Activated naive CD4-positive, alpha-beta T cell treated with anti-CD3 and anti-CD28 coated beads, Interleukin-2, amount 50 U/mL, for 24 hours (primary cell): Measurements from ENCODE around the gene SRSF3.

ENCODE experiments used
- H3K27ac Mint-ChIP-seq: one replicate; pipeline ENCODE4 v1.8.0; 2021; ENCODE audit warnings: mild to moderate bottlenecking, mixed read lengths
- H3K27me3 Mint-ChIP-seq: one replicate; pipeline ENCODE4 v1.8.0; 2021; ENCODE audit warnings: mixed read lengths
- H3K36me3 Mint-ChIP-seq: one replicate; pipeline ENCODE4 v1.8.0; 2021; ENCODE audit warnings: mixed read lengths
- H3K4me1 Mint-ChIP-seq: one replicate; pipeline ENCODE4 v1.8.0; 2021; ENCODE audit warnings: mixed read lengths
- H3K4me3 Mint-ChIP-seq: one replicate; pipeline ENCODE4 v1.8.0; 2021; ENCODE audit warnings: mild to moderate bottlenecking, mixed read lengths
- H3K9me3 Mint-ChIP-seq: one replicate; pipeline ENCODE4 v1.8.0; 2021; ENCODE audit warnings: mixed read lengths

The SRSF3 gene

GRCh38 chr6:36622901-36623546 is 28.9 kb downstream of the SRSF3 start:
- H3K4me1 Mint-ChIP-seq = peaks cover 9% of the 10 kb centered on the region
- H3K4me3 Mint-ChIP-seq = no peak overlapping the region
- no peaks in the 10 kb centered on the region for H3K9me3 Mint-ChIP-seq
- H3K27ac Mint-ChIP-seq = no peak overlapping the region
- no peaks in the 10 kb centered on the region for H3K27me3 Mint-ChIP-seq
- H3K36me3 Mint-ChIP-seq = no peaks in the 10 kb centered on the region

GRCh38 chr6:36623547-36624459 is 29.6 kb downstream of the SRSF3 start:
- Mint-ChIP-seq H3K36me3 (no peaks in the 10 kb centered on the region), H3K9me3 (no peaks in the 10 kb centered on the region), H3K27me3 (no peaks in the 10 kb centered on the region), H3K4me3 (no peak overlapping the region), H3K27ac (no peak overlapping the region), H3K4me1 (peaks cover 9% of the 10 kb centered on the region)

GRCh38 chr6:36624461-36625157 is 30.4 kb downstream of the SRSF3 start:
- Mint-ChIP-seq H3K9me3 (no peaks in the 10 kb centered on the region), H3K27ac (no peak overlapping the region), H3K27me3 (no peaks in the 10 kb centered on the region), H3K4me1 (peaks cover 9% of the 10 kb centered on the region), H3K36me3 (no peaks in the 10 kb centered on the region), H3K4me3 (no peak overlapping the region)

GRCh38 chr6:36625158-36625919 is 31.2 kb downstream of the SRSF3 start:
- Mint-ChIP-seq H3K4me3 (no peak overlapping the region), H3K9me3 (no peaks in the 10 kb centered on the region), H3K27ac (no peak overlapping the region), H3K36me3 (no peaks in the 10 kb centered on the region), H3K27me3 (no peaks in the 10 kb centered on the region), H3K4me1 (peaks cover 9% of the 10 kb centered on the region)

- Mint-ChIP-seq H3K27me3 (no peaks in the 10 kb centered on the region), H3K36me3 (no peaks in the 10 kb centered on the region), H3K9me3 (no peaks in the 10 kb centered on the region), H3K4me1 (peaks cover 9% of the 10 kb centered on the region), H3K4me3 (no peak overlapping the region), H3K27ac (no peak overlapping the region)
Measured at GRCh38 chr6:36626636-36627035, 32.5 kb downstream of the SRSF3 start.

- Mint-ChIP-seq H3K36me3 (no peaks in the 10 kb centered on the region), H3K27me3 (no peaks in the 10 kb centered on the region), H3K9me3 (no peaks in the 10 kb centered on the region), H3K27ac (no peak overlapping the region), H3K4me3 (no peak overlapping the region), H3K4me1 (peaks cover 9% of the 10 kb centered on the region)
Measured at GRCh38 chr6:36627141-36627540, 33.0 kb downstream of the SRSF3 start.

- Mint-ChIP-seq H3K9me3 (no peaks in the 10 kb centered on the region), H3K4me1 (peaks cover 9% of the 10 kb centered on the region), H3K27ac (no peak overlapping the region), H3K27me3 (no peaks in the 10 kb centered on the region), H3K4me3 (no peak overlapping the region), H3K36me3 (no peaks in the 10 kb centered on the region)
Measured at GRCh38 chr6:36627801-36628246, 33.7 kb downstream of the SRSF3 start.

GRCh38 chr6:36629784-36630183 is 35.6 kb downstream of the SRSF3 start:
- Mint-ChIP-seq H3K27me3 (no peaks in the 10 kb centered on the region), H3K36me3 (no peaks in the 10 kb centered on the region), H3K9me3 (no peaks in the 10 kb centered on the region), H3K4me3 (no peak overlapping the region), H3K4me1 (no peaks in the 10 kb centered on the region), H3K27ac (no peak overlapping the region)

GRCh38 chr6:36631326-36632011 is 37.3 kb downstream of the SRSF3 start:
- H3K4me3 Mint-ChIP-seq = no peak overlapping the region
- no peaks in the 10 kb centered on the region for H3K36me3 Mint-ChIP-seq
- no peak overlapping the region for H3K27ac Mint-ChIP-seq

GRCh38 chr6:36633370-36633769 is 39.2 kb downstream of the SRSF3 start:
- no peaks in the 10 kb centered on the region for H3K9me3 Mint-ChIP-seq
- no peak overlapping the region for H3K4me3 Mint-ChIP-seq
- no peak overlapping the region for H3K27ac Mint-ChIP-seq
- H3K36me3 Mint-ChIP-seq = no peaks in the 10 kb centered on the region
- H3K4me1 Mint-ChIP-seq = no peaks in the 10 kb centered on the region
- no peaks in the 10 kb centered on the region for H3K27me3 Mint-ChIP-seq

More at GRCh38 chr6:36631326-36632011, 37.3 kb downstream of the SRSF3 start:
- H3K4me1 Mint-ChIP-seq = no peaks in the 10 kb centered on the region
- no peaks in the 10 kb centered on the region for H3K9me3 Mint-ChIP-seq
- H3K27me3 Mint-ChIP-seq = no peaks in the 10 kb centered on the region

GRCh38 chr6:36633915-36634314 is 39.8 kb downstream of the SRSF3 start:
- Mint-ChIP-seq H3K4me3 (no peak overlapping the region), H3K9me3 (no peaks in the 10 kb centered on the region), H3K27me3 (no peaks in the 10 kb centered on the region), H3K36me3 (no peaks in the 10 kb centered on the region), H3K4me1 (no peaks in the 10 kb centered on the region), H3K27ac (no peak overlapping the region)

GRCh38 chr6:36634317-36635108 is 40.4 kb downstream of the SRSF3 start:
- H3K4me1 Mint-ChIP-seq = no peaks in the 10 kb centered on the region
- no peak overlapping the region for H3K27ac Mint-ChIP-seq

GRCh38 chr6:36636283-36636682 is 42.1 kb downstream of the SRSF3 start:
- Mint-ChIP-seq H3K36me3 (no peaks in the 10 kb centered on the region), H3K4me3 (no peak overlapping the region), H3K9me3 (no peaks in the 10 kb centered on the region), H3K27me3 (no peaks in the 10 kb centered on the region), H3K27ac (no peak overlapping the region), H3K4me1 (no peaks in the 10 kb centered on the region)

More at GRCh38 chr6:36634317-36635108, 40.4 kb downstream of the SRSF3 start:
- no peaks in the 10 kb centered on the region for H3K9me3 Mint-ChIP-seq
- no peaks in the 10 kb centered on the region for H3K27me3 Mint-ChIP-seq
- H3K36me3 Mint-ChIP-seq = no peaks in the 10 kb centered on the region
- no peak overlapping the region for H3K4me3 Mint-ChIP-seq
